Measurements from ENCODE around the gene XRCC5. TPM values are rescaled to one million over a fixed set of nuclear protein-coding genes. Genes with fewer than 3 reads are reported as not detected.

The XRCC5 gene
- polyA plus RNA-seq, 1 donor from 2014 or later = 279 TPM

- Histone ChIP-seq H3K36me3 (ENCODE audit: insufficient read depth, low read length) (no peaks in the 10 kb centered on the region), H3K79me2 (replicated peaks; ENCODE audit: insufficient read depth, low read length) (no peaks in the 10 kb centered on the region), H4K20me1 (ENCODE audit: insufficient read depth) (no peaks in the 10 kb centered on the region), H3K9ac (ENCODE audit: low read length) (no peak overlapping the region), H3F3A (ENCODE audit: insufficient read depth, low read length, poor library complexity, severe bottlenecking) (no peaks in the 10 kb centered on the region), H2AFZ (ENCODE audit: low read depth, low read length) (no peak overlapping the region), H3K27ac (ENCODE audit: low read length) (no peak overlapping the region), H3K4me2 (ENCODE audit: low read length) (no peak overlapping the region), H3K4me3 (ENCODE audit: low read length) (no peak overlapping the region), H3K9me3 (ENCODE audit: low read length) (no peaks in the 10 kb centered on the region), H3K27me3 (ENCODE audit: insufficient read depth, low read depth, low read length) (no peaks in the 10 kb centered on the region), H3K9me2 (ENCODE audit: insufficient read depth, low read length) (no peaks in the 10 kb centered on the region)
- TF ChIP-seq CTCF (IDR thresholded peaks at IDR 0.05; ENCODE audit: poor library complexity, severe bottlenecking) = peak; percentile 20
- no peak for TF ChIP-seq RAD21 (conservative IDR thresholded peaks at IDR 0.05)
Measured at GRCh38 chr2:216222650-216223352, 113.7 kb downstream of the XRCC5 start.

DNA sequence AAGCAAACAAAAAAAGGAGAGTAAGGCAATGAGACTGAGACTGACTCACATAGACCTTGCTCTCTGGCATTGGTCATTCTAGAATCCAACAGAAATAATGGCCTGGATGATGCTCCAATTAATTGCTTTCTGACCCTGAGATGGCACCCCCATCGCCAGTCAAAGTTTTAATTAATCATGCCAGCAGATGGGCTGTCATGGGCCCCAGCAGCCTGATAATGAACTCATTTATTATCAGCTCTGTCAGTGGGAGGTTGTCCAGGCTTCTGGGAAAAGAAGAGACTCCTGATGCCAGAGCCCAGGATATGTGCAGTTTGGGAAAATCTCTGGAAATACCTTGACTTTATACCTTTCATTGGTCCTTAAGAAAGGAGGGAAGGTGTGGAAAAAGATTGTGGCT lies 115.2 kb downstream of the XRCC5 start:
- Histone ChIP-seq H3K9me3 (ENCODE audit: low read length) (no peaks in the 10 kb centered on the region), H3K36me3 (ENCODE audit: insufficient read depth, low read length) (no peaks in the 10 kb centered on the region), H3K27me3 (ENCODE audit: insufficient read depth, low read depth, low read length) (no peaks in the 10 kb centered on the region), H3K9ac (ENCODE audit: low read length) (no peak overlapping the region), H3F3A (ENCODE audit: insufficient read depth, low read length, poor library complexity, severe bottlenecking) (no peaks in the 10 kb centered on the region), H3K4me2 (ENCODE audit: low read length) (no peak overlapping the region), H3K9me2 (ENCODE audit: insufficient read depth, low read length) (no peaks in the 10 kb centered on the region), H2AFZ (ENCODE audit: low read depth, low read length) (no peak overlapping the region), H3K4me3 (ENCODE audit: low read length) (no peak overlapping the region), H3K79me2 (replicated peaks; ENCODE audit: insufficient read depth, low read length) (no peaks in the 10 kb centered on the region), H3K27ac (ENCODE audit: low read length) (no peak overlapping the region), H4K20me1 (ENCODE audit: insufficient read depth) (no peaks in the 10 kb centered on the region)
- TF ChIP-seq RAD21 (conservative IDR thresholded peaks at IDR 0.05) (no peak), SMC3 (conservative IDR thresholded peaks at IDR 0.05; ENCODE audit: poor library complexity) (no peak), CTCF (IDR thresholded peaks at IDR 0.05; ENCODE audit: poor library complexity, severe bottlenecking) (no peak)
- TF ChIP-seq, protein P1, sequence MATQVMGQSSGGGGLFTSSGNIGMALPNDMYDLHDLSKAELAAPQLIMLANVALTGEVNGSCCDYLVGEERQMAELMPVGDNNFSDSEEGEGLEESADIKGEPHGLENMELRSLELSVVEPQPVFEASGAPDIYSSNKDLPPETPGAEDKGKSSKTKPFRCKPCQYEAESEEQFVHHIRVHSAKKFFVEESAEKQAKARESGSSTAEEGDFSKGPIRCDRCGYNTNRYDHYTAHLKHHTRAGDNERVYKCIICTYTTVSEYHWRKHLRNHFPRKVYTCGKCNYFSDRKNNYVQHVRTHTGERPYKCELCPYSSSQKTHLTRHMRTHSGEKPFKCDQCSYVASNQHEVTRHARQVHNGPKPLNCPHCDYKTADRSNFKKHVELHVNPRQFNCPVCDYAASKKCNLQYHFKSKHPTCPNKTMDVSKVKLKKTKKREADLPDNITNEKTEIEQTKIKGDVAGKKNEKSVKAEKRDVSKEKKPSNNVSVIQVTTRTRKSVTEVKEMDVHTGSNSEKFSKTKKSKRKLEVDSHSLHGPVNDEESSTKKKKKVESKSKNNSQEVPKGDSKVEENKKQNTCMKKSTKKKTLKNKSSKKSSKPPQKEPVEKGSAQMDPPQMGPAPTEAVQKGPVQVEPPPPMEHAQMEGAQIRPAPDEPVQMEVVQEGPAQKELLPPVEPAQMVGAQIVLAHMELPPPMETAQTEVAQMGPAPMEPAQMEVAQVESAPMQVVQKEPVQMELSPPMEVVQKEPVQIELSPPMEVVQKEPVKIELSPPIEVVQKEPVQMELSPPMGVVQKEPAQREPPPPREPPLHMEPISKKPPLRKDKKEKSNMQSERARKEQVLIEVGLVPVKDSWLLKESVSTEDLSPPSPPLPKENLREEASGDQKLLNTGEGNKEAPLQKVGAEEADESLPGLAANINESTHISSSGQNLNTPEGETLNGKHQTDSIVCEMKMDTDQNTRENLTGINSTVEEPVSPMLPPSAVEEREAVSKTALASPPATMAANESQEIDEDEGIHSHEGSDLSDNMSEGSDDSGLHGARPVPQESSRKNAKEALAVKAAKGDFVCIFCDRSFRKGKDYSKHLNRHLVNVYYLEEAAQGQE (IDR thresholded peaks at IDR 0.05; ENCODE audit: borderline replicate concordance) = no peak

All from neural cell (in vitro differentiated cells).